Retinal pigment epithelial cell (primary cell): ENCODE data around the gene LRRC72.
"Not testable (repeated sequence)": the region's sequence is repeated elsewhere in the genome, so short reads cannot be mapped to it uniquely, and the experiment has no call there.

Source experiments
- DNase-seq: peaks from one replicate; pipeline ENCODE4 v3.0.0-alpha.2; 2010; ENCODE audit warnings: low read depth
- H3K4me3 ChIP-seq: 2 replicates; pipeline ENCODE4 v1.5.1; 2011; ENCODE audit warnings: mild to moderate bottlenecking, low read length, control low read depth, moderate library complexity
- CTCF ChIP-seq: conservative IDR thresholded peaks from 2 replicates; pipeline ENCODE4 v1.5.1; 2011; ENCODE audit warnings: low read depth, low read length, control low read depth, inconsistent platforms

Gene LRRC72

GRCh38 chr7:16587790-16588189, 61.2 kb downstream of the LRRC72 start:
- peak overlapping the region; percentile 23 for H3K4me3 ChIP-seq
- DNase-seq: peak; percentile 48
- no peak for TF ChIP-seq CTCF

GRCh38 chr7:16589881-16590280, 63.3 kb downstream of the LRRC72 start:
- no peak for TF ChIP-seq CTCF
- H3K4me3 ChIP-seq: no peak overlapping the region
- no peak for DNase-seq

- no peak for DNase-seq
- no peak overlapping the region for H3K4me3 ChIP-seq
- TF ChIP-seq CTCF: no peak
Observed at GRCh38 chr7:16590424-16590823, 63.8 kb downstream of the LRRC72 start.

GRCh38 chr7:16592395-16592794, 65.8 kb downstream of the LRRC72 start:
- TF ChIP-seq CTCF: no peak
- DNase-seq: no peak

GRCh38 chr7:16594061-16594460, 67.4 kb downstream of the LRRC72 start:
- DNase-seq: no peak
- no peak overlapping the region for H3K4me3 ChIP-seq
- TF ChIP-seq CTCF: no peak

More at GRCh38 chr7:16592395-16592794, 65.8 kb downstream of the LRRC72 start:
- H3K4me3 ChIP-seq: no peak overlapping the region

GRCh38 chr7:16594676-16595075, 68.1 kb downstream of the LRRC72 start:
- no peak for DNase-seq
- no peak for TF ChIP-seq CTCF
- H3K4me3 ChIP-seq: no peak overlapping the region

- not testable (repeated sequence) for H3K4me3 ChIP-seq, DNase-seq
Observed at GRCh38 chr7:16595596-16595995, 69.0 kb downstream of the LRRC72 start.

- no peak for TF ChIP-seq CTCF
- H3K4me3 ChIP-seq: no peak overlapping the region
Observed at GRCh38 chr7:16598015-16598414, 71.4 kb downstream of the LRRC72 start.

More at GRCh38 chr7:16598015-16598414, 71.4 kb downstream of the LRRC72 start:
- no peak for DNase-seq
